ENCODE data around the gene TFIP11.
A peak's percentile ranks its signal among the peaks of the same experiment; 100 is the strongest.

The TFIP11 gene

GRCh38 chr22:26485806-26486390 lies 26.4 kb downstream of the TFIP11 start:
- H3K79me2 ChIP-seq (ENCODE audit: insufficient read depth, low read depth), result peaks cover 61% of the 10 kb centered on the region
- no peaks in the 10 kb centered on the region for H4K20me1 ChIP-seq (ENCODE audit: insufficient read depth)
- H3K9ac ChIP-seq, result peak overlapping the region; percentile 82; the same call in 1 of the 2 replicates
- H2AFZ ChIP-seq (ENCODE audit: low read depth), result no peak overlapping the region
- H3K36me3 ChIP-seq (ENCODE audit: insufficient read depth), result peaks cover 8% of the 10 kb centered on the region; the same call in 1 of the 2 replicates
- no peak overlapping the region for H3K4me3 ChIP-seq (IDR thresholded peaks at IDR 0.05; ENCODE audit: insufficient read depth, low read depth, low read length)
- H3K4me1 ChIP-seq (ENCODE audit: low read depth, poor library complexity, severe bottlenecking), result peaks cover 81% of the 10 kb centered on the region
- H3K27me3 ChIP-seq (ENCODE audit: insufficient read depth, low read depth), result no peaks in the 10 kb centered on the region
- H3K27ac ChIP-seq, result peak overlapping the region; percentile 80
- peak overlapping the region; percentile 94 for H3K4me2 ChIP-seq
- TF ChIP-seq CTCF (conservative IDR thresholded peaks at IDR 0.05; ENCODE audit: low read depth, low read length), result no peak

DNA sequence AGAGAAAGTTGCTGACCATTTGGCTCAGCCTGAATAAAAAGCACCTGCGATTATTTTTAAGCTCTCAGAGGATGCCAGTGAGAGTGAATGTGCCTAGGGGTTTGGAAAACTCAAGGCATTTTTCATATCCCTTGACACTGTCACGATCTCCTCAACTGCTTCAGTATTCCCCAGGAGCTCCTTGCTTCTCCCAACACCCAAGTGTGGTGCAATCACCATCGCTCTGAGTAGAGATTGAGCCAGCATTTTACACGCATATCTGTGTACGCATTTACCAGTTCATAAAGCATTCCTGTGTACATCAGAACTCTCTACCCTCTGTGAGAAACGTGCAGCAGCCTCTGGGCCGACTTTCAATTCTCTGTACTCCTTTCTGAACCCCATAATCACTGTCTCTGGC lies 27.3 kb downstream of the TFIP11 start:
- H3K4me3 ChIP-seq (IDR thresholded peaks at IDR 0.05; ENCODE audit: insufficient read depth, low read depth, low read length), result no peak overlapping the region
- peaks cover 56% of the 10 kb centered on the region for H3K79me2 ChIP-seq (ENCODE audit: insufficient read depth, low read depth)
- peak overlapping the region; percentile 82; the same call in 1 of the 2 replicates for H3K9ac ChIP-seq

GRCh38 chr22:26484360-26484706 lies 27.9 kb downstream of the TFIP11 start:
- Histone ChIP-seq H2AFZ (ENCODE audit: low read depth) (peak overlapping the region; percentile 27; the same call in 1 of the 2 replicates), H3K4me3 (IDR thresholded peaks at IDR 0.05; ENCODE audit: insufficient read depth, low read depth, low read length) (no peak overlapping the region), H3K36me3 (ENCODE audit: insufficient read depth) (no peaks in the 10 kb centered on the region), H4K20me1 (ENCODE audit: insufficient read depth) (no peaks in the 10 kb centered on the region), H3K27me3 (ENCODE audit: insufficient read depth, low read depth) (no peaks in the 10 kb centered on the region), H3K4me1 (ENCODE audit: low read depth, poor library complexity, severe bottlenecking) (peaks cover 66% of the 10 kb centered on the region), H3K4me2 (peak overlapping the region; percentile 94), H3K9ac (peak overlapping the region; percentile 82), H3K27ac (peak overlapping the region; percentile 80), H3K79me2 (ENCODE audit: insufficient read depth, low read depth) (peaks cover 52% of the 10 kb centered on the region)
- no peak for TF ChIP-seq CTCF (conservative IDR thresholded peaks at IDR 0.05; ENCODE audit: low read depth, low read length)

More for the DNA sequence above, 27.3 kb downstream of the TFIP11 start:
- no peaks in the 10 kb centered on the region for H4K20me1 ChIP-seq (ENCODE audit: insufficient read depth)
- H3K4me1 ChIP-seq (ENCODE audit: low read depth, poor library complexity, severe bottlenecking), result peaks cover 73% of the 10 kb centered on the region
- H3K27me3 ChIP-seq (ENCODE audit: insufficient read depth, low read depth), result no peaks in the 10 kb centered on the region
- H2AFZ ChIP-seq (ENCODE audit: low read depth), result no peak overlapping the region
- H3K27ac ChIP-seq, result peak overlapping the region; percentile 80
- TF ChIP-seq CTCF (conservative IDR thresholded peaks at IDR 0.05; ENCODE audit: low read depth, low read length), result no peak
- H3K36me3 ChIP-seq (ENCODE audit: insufficient read depth), result peaks cover 4% of the 10 kb centered on the region; the same call in 1 of the 2 replicates
- peak overlapping the region; percentile 94 for H3K4me2 ChIP-seq

DNA sequence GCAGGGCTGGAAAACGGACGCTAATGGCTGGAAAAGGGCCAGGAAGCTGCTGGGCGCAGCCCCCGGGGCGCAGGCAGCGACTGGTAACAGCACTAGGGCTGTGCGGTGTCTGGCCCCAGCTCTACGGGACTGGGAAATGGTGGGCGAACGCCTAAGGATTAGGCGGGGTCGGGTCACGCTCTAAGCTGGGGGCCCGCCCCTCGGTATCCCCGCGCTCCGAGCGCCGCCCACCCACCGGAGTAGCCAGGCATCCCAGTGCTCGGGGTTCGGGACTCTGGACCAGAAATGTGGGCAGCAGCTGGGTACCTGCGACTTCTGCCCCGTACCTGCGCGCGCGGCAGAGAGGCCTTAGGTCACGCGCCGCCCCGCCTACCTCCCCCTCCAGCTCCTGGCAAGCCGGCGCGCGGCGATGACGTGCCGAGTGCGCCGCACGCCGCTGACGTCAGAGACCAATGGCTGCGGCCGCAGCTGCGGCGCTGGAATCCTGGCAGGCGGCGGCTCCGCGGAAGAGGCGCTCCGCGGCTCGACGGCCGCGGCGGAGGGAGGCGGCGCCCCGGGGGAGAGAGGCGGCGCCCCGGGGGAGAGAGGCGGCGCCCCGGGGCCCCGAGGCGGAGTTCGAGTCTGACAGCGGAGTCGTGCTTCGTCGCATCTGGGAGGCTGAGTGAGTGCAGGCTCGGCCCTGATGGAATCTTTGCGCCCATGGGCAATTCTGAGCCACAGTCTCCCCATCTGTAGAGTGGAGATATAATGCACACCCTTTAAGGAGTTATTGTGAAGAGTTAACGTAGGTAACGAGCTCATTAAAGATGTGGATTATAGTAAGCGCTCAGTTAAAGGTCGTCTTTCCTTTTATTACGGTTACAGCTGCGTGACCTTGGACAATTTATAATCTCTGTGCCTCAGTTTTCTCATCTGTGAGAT lies 28.6 kb downstream of the TFIP11 start, which contains the start of the genes HPS4 and SRRD:
Gene HPS4, minus strand, starts transcription at position 345 of the 921 bp plus-strand sequence. CDS start 2,021 bp downstream, outside the sequence.
Gene SRRD, plus strand, starts transcription at position 439 of the 921 bp plus-strand sequence. Its CDS starts 14 bp downstream, at position 453.
- peak within 1 kb of the TSS; percentile 61 for H2AFZ ChIP-seq (ENCODE audit: low read depth)
- no peaks in the 10 kb centered on the region for H3K27me3 ChIP-seq (ENCODE audit: insufficient read depth, low read depth)
- no peaks in the 10 kb centered on the region for H4K20me1 ChIP-seq (ENCODE audit: insufficient read depth)
- no peak within 1 kb of the TSS for H3K4me3 ChIP-seq (IDR thresholded peaks at IDR 0.05; ENCODE audit: insufficient read depth, low read depth, low read length)
- H3K4me1 ChIP-seq (ENCODE audit: low read depth, poor library complexity, severe bottlenecking), result peaks cover 60% of the 10 kb centered on the region
- peak within 1 kb of the TSS; percentile 80 for H3K27ac ChIP-seq
- peak within 1 kb of the TSS; percentile 94 for H3K4me2 ChIP-seq
- H3K79me2 ChIP-seq (ENCODE audit: insufficient read depth, low read depth), result peaks cover 47% of the 10 kb centered on the region
- no peak for TF ChIP-seq CTCF (conservative IDR thresholded peaks at IDR 0.05; ENCODE audit: low read depth, low read length)
- H3K9ac ChIP-seq, result peak within 1 kb of the TSS; percentile 82
- H3K36me3 ChIP-seq (ENCODE audit: insufficient read depth), result no peaks in the 10 kb centered on the region

Data from KMS-11 (cell line).